ENCODE results near the gene DENND1A.

DNA sequence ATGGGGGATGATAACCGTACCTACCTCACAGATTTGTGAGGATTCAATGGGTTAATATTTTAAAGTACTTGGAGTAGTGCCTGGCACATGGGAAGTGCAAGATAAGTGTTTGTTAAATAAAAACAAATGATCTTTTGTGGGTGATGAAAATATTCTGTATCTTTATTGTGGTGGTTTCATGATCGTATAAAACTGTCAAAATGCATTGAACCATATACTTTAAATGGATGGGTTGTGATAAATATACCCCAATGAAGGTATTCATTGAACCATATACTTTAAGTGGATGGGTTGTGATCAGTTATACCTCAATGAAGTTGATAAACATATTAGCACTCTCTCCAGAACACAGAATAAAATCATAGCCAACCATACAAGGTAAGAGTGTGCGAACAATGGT, 339.4 kb downstream of the DENND1A start:
- TF ChIP-seq POLR2A (IDR thresholded peaks at IDR 0.05; ENCODE audit: low read length) (no peak), RCOR1 (IDR thresholded peaks at IDR 0.05; ENCODE audit: low read depth, low read length) (no peak), CHD2 (IDR thresholded peaks at IDR 0.05; ENCODE audit: low read length, partially characterized antibody) (no peak), JUN (IDR thresholded peaks at IDR 0.05) (no peak), CEBPB (IDR thresholded peaks at IDR 0.05) (no peak), RAD21 (conservative IDR thresholded peaks at IDR 0.05 in 1 of 2, IDR thresholded peaks at IDR 0.05 in 1 of 2) (no peak), RNF2 (IDR thresholded peaks at IDR 0.05; ENCODE audit: borderline replicate concordance, low read depth) (no peak), MYC (IDR thresholded peaks at IDR 0.05; ENCODE audit: borderline replicate concordance, low read length) (no peak), EP300 (IDR thresholded peaks at IDR 0.05) (no peak), RFX5 (IDR thresholded peaks at IDR 0.05) (no peak), ZFP36 (IDR thresholded peaks at IDR 0.05; ENCODE audit: borderline replicate concordance, partially characterized antibody) (no peak), EHF (CRISPR knock-in tag; IDR thresholded peaks at IDR 0.05) (no peak)
- TF ChIP-seq, protein P1, sequence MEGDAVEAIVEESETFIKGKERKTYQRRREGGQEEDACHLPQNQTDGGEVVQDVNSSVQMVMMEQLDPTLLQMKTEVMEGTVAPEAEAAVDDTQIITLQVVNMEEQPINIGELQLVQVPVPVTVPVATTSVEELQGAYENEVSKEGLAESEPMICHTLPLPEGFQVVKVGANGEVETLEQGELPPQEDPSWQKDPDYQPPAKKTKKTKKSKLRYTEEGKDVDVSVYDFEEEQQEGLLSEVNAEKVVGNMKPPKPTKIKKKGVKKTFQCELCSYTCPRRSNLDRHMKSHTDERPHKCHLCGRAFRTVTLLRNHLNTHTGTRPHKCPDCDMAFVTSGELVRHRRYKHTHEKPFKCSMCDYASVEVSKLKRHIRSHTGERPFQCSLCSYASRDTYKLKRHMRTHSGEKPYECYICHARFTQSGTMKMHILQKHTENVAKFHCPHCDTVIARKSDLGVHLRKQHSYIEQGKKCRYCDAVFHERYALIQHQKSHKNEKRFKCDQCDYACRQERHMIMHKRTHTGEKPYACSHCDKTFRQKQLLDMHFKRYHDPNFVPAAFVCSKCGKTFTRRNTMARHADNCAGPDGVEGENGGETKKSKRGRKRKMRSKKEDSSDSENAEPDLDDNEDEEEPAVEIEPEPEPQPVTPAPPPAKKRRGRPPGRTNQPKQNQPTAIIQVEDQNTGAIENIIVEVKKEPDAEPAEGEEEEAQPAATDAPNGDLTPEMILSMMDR (IDR thresholded peaks at IDR 0.05), result no peak
- TF ChIP-seq, protein P2, sequence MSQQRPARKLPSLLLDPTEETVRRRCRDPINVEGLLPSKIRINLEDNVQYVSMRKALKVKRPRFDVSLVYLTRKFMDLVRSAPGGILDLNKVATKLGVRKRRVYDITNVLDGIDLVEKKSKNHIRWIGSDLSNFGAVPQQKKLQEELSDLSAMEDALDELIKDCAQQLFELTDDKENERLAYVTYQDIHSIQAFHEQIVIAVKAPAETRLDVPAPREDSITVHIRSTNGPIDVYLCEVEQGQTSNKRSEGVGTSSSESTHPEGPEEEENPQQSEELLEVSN (IDR thresholded peaks at IDR 0.05; ENCODE audit: borderline replicate concordance, low read depth), result no peak
